HCT116 (cell line): Measurements from ENCODE around the gene IFITM2.

Source experiments
- JUND ChIP-seq: IDR thresholded peaks from 2 replicates; pipeline ENCODE4 v1.6.1; 2012
- POLR2A ChIP-seq: IDR thresholded peaks from 2 replicates; pipeline ENCODE4 v1.7.0; 2011; ENCODE audit warnings: borderline replicate concordance; ENCODE audit not compliant: insufficient read depth, insufficient read length; ENCODE audit errors: extremely low read depth
- POLR2AphosphoS5 ChIP-seq: IDR thresholded peaks from 2 replicates; pipeline ENCODE4 v1.6.1; 2011; ENCODE audit warnings: mild to moderate bottlenecking, low read depth, low read length, moderate library complexity
- SP1 ChIP-seq: IDR thresholded peaks from 2 replicates; pipeline ENCODE4 v1.6.1; 2012; ENCODE audit warnings: low read depth
- ZFX ChIP-seq: fragments of 450-650 bp; IDR thresholded peaks from 2 replicates; pipeline ENCODE4 v1.6.1; 2017
- TF ChIP-seq, protein P1 (sequence below), 3 experiments: fragments of 200-600 bp in 1 of 3; sonication (generic) in 1 of 3; IDR thresholded peaks in 2 of 3; conservative IDR thresholded peaks in 1 of 3; 2 replicates each; pipeline ENCODE4 v1.5.1; 2012 to 2017; ENCODE audit warnings: low read depth in 2 of 3, low read length in 2 of 3, antibody characterized with exemption in 1 of 3, borderline replicate concordance in 1 of 3, control low read depth in 1 of 3, mild to moderate bottlenecking in 1 of 3, mixed read lengths in 1 of 3, mixed run types in 1 of 3, moderate library complexity in 1 of 3; ENCODE audit not compliant: insufficient read depth in 1 of 3
- TF ChIP-seq, protein P2 (sequence below): IDR thresholded peaks from 2 replicates; pipeline ENCODE4 v1.6.1; 2012

DNA sequence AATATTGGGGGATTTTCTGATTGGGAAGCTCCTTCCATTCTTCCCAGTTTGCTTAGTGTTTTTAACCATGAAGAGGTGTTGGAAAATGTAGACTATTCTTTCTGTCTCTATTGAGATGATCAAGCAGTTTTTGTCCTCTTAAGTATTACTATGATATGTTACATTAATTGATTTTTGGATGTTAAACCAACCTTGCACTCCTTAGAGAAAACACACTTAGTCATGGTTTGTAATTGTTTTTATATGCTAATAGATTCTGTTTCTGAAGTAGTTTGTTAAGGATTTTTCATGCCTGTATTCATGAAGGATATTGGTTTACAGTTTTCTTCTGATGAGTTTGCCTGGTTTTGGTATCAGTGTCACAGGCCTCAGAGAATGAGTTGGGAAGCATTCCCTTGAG is 31.4 kb upstream of the IFITM2 start:
- TF ChIP-seq, protein P1, sequence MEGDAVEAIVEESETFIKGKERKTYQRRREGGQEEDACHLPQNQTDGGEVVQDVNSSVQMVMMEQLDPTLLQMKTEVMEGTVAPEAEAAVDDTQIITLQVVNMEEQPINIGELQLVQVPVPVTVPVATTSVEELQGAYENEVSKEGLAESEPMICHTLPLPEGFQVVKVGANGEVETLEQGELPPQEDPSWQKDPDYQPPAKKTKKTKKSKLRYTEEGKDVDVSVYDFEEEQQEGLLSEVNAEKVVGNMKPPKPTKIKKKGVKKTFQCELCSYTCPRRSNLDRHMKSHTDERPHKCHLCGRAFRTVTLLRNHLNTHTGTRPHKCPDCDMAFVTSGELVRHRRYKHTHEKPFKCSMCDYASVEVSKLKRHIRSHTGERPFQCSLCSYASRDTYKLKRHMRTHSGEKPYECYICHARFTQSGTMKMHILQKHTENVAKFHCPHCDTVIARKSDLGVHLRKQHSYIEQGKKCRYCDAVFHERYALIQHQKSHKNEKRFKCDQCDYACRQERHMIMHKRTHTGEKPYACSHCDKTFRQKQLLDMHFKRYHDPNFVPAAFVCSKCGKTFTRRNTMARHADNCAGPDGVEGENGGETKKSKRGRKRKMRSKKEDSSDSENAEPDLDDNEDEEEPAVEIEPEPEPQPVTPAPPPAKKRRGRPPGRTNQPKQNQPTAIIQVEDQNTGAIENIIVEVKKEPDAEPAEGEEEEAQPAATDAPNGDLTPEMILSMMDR (IDR thresholded peaks at IDR 0.05 in 2 of 3, conservative IDR thresholded peaks at IDR 0.05 in 1 of 3; ENCODE audit: borderline replicate concordance in 1 of 3, insufficient read depth in 1 of 3, low read depth in 2 of 3, low read length in 2 of 3), result no peak
- TF ChIP-seq POLR2A, result no peak
- TF ChIP-seq SP1, result no peak
- TF ChIP-seq POLR2AphosphoS5, result no peak
- no peak for TF ChIP-seq JUND
- TF ChIP-seq, protein P2, sequence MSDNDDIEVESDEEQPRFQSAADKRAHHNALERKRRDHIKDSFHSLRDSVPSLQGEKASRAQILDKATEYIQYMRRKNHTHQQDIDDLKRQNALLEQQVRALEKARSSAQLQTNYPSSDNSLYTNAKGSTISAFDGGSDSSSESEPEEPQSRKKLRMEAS, result no peak
- TF ChIP-seq ZFX, result no peak
